Smooth muscle cell (in vitro differentiated cells): ENCODE results near the gene ZNF407. TPM values are rescaled to one million over a fixed set of nuclear protein-coding genes. Genes with fewer than 3 reads are reported as not detected.

Experiments
- DNase-seq: peaks from one replicate; lab custom pipeline; 2025; ENCODE audit not compliant: unreplicated experiment; lab: John Stamatoyannopoulos, UW
- H2AFZ ChIP-seq: fragments of 200-600 bp; sonication (generic); 2 replicates; pipeline ENCODE4 v1.6.0; 2016; ENCODE audit warnings: antibody characterized with exemption, low read depth, mild to moderate bottlenecking
- H3F3A ChIP-seq: fragments of 200-600 bp; sonication (generic); 2 replicates; pipeline ENCODE4 v1.6.0; 2017; ENCODE audit warnings: antibody characterized with exemption, low read depth
- H3K27ac ChIP-seq: fragments of 200-600 bp; sonication (generic); 2 replicates; pipeline ENCODE4 v1.5.1; 2016; ENCODE audit warnings: low read depth, mild to moderate bottlenecking
- H3K27me3 ChIP-seq: fragments of 200-600 bp; sonication (generic); 2 replicates; pipeline ENCODE4 v1.6.1; 2016; ENCODE audit warnings: low read depth, mild to moderate bottlenecking
- H3K36me3 ChIP-seq: fragments of 200-600 bp; sonication (generic); 2 replicates; pipeline ENCODE4 v1.5.1; 2016; ENCODE audit warnings: low read depth
- H3K4me1 ChIP-seq: fragments of 200-600 bp; sonication (generic); 2 replicates; pipeline ENCODE4 v1.5.1; 2016; ENCODE audit warnings: low read depth
- H3K4me2 ChIP-seq: fragments of 200-600 bp; sonication (generic); 2 replicates; pipeline ENCODE4 v1.6.0; 2016; ENCODE audit warnings: mild to moderate bottlenecking
- H3K4me3 ChIP-seq: fragments of 200-600 bp; sonication (generic); 2 replicates; pipeline ENCODE4 v1.5.1; 2016; ENCODE audit warnings: mild to moderate bottlenecking
- H3K79me2 ChIP-seq: fragments of 200-600 bp; sonication (generic); 2 replicates; pipeline ENCODE4 v1.6.0; 2016; ENCODE audit warnings: low read depth, mild to moderate bottlenecking
- H3K9ac ChIP-seq: fragments of 200-600 bp; sonication (generic); 2 replicates; pipeline ENCODE4 v1.6.0; 2016; ENCODE audit warnings: low read depth
- H3K9me3 ChIP-seq: fragments of 200-600 bp; sonication (generic); replicated peaks from 2 replicates; pipeline ENCODE4 v1.5.1; 2016; ENCODE audit warnings: low read depth
- H4K20me1 ChIP-seq: fragments of 200-600 bp; sonication (generic); 2 replicates; pipeline ENCODE4 v1.6.0; 2016; ENCODE audit warnings: low read depth
- CTCF ChIP-seq: fragments of 200-600 bp; sonication (generic); IDR thresholded peaks from 2 replicates; pipeline ENCODE4 v1.5.1; 2017; ENCODE audit warnings: borderline replicate concordance, mild to moderate bottlenecking, antibody characterized with exemption; ENCODE audit not compliant: insufficient read depth, poor library complexity, severe bottlenecking
- WGBS: methylation state at CpG from one replicate; pipeline ENCODE4 v1.1.7; 2016; ENCODE audit warnings: low lambda C conversion rate; 5-methylcytosine and 5-hydroxymethylcytosine counted together
- polyA plus RNA-seq: library from polyadenylated mRNA; unstranded; fragments of >200 nt; fragmentation: Nextera tagmentation; extraction: Ambion mirVana; gene quantifications from 2 replicates; pipeline ENCODE4 v1.2.1, GENCODE V29; 2016
- total RNA-seq: library from RNA; depleted of rRNA; stranded (reverse); fragments of >200 nt; gene quantifications from 2 replicates; pipeline ENCODE4 v1.2.3, GENCODE V29; 2014

Gene ZNF407
- total and polyA plus RNA-seq, 2 experiments from 2014 or later = 4.5 to 11.5 TPM

GRCh38 chr18:74831571-74832250 is 234.0 kb downstream of the ZNF407 start:
- H3K27ac ChIP-seq = no peak overlapping the region
- H3K27me3 ChIP-seq = no peaks in the 10 kb centered on the region
- no peak overlapping the region for H3K9ac ChIP-seq
- H2AFZ ChIP-seq = no peak overlapping the region
- H3K4me1 ChIP-seq = no peaks in the 10 kb centered on the region
- no peaks in the 10 kb centered on the region for H3K9me3 ChIP-seq
- no peaks in the 10 kb centered on the region for H3K36me3 ChIP-seq
- DNase-seq = no peak
- H3K79me2 ChIP-seq = no peaks in the 10 kb centered on the region
- H4K20me1 ChIP-seq = no peaks in the 10 kb centered on the region
- WGBS = 91% methylated on average over 13 of the region's 13 CpGs
- no peak overlapping the region for H3K4me3 ChIP-seq
- no peaks in the 10 kb centered on the region for H3F3A ChIP-seq
- no peak for TF ChIP-seq CTCF
- no peak overlapping the region for H3K4me2 ChIP-seq

GRCh38 chr18:74832381-74832780 is 234.7 kb downstream of the ZNF407 start:
- Histone ChIP-seq H3F3A (no peaks in the 10 kb centered on the region), H3K4me1 (no peaks in the 10 kb centered on the region), H3K79me2 (no peaks in the 10 kb centered on the region), H3K4me3 (no peak overlapping the region), H3K9me3 (no peaks in the 10 kb centered on the region), H4K20me1 (no peaks in the 10 kb centered on the region), H3K27ac (no peak overlapping the region), H3K36me3 (no peaks in the 10 kb centered on the region), H2AFZ (no peak overlapping the region), H3K9ac (no peak overlapping the region), H3K27me3 (no peaks in the 10 kb centered on the region), H3K4me2 (no peak overlapping the region)
- no peak for DNase-seq
- TF ChIP-seq CTCF = no peak

- TF ChIP-seq CTCF = no peak
- Histone ChIP-seq H3K4me3 (no peak overlapping the region), H3F3A (no peaks in the 10 kb centered on the region), H3K79me2 (no peaks in the 10 kb centered on the region), H3K9me3 (no peaks in the 10 kb centered on the region), H3K27me3 (no peaks in the 10 kb centered on the region), H3K9ac (no peak overlapping the region), H3K4me2 (no peak overlapping the region), H3K36me3 (no peaks in the 10 kb centered on the region), H4K20me1 (no peaks in the 10 kb centered on the region), H3K27ac (no peak overlapping the region), H2AFZ (no peak overlapping the region), H3K4me1 (no peaks in the 10 kb centered on the region)
- 71% methylated on average over 1 of the region's 1 CpG for WGBS
- DNase-seq = no peak
These were observed 235.3 kb downstream of the ZNF407 start for GRCh38 chr18:74832999-74833398.
